ENCODE results near the gene LAPTM4A.

LAPTM4A gene

DNA sequence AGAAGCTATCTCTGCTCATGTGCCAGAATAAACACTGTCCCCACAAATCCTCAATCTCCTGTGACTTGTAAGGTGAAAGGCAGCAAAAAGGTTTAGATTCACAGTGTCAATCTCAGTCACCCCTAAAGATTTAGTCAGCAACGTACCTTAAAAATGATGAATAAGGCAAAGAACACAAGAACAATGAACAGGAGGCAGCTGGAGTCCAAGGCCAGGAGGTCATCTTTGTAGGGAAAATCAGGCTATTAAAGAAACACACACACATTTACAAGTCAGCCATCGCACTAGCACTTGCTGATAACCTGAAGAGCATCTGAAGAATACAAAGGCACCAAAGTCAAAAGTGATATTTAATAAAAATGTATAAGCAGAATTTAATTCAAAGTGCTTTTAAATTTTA lies 16.6 kb downstream of the LAPTM4A start:
- ATAC-seq (replicated peaks) (no peak), DNase-seq (no peak)
- no peaks in the 10 kb centered on the region for H3K27me3 Mint-ChIP-seq
- H3K36me3 Mint-ChIP-seq (ENCODE audit: insufficient read depth) = peaks cover 75% of the 10 kb centered on the region
- H3K27ac Mint-ChIP-seq = no peak overlapping the region
- H3K9me3 Mint-ChIP-seq = no peaks in the 10 kb centered on the region
- H3K4me3 Mint-ChIP-seq = no peak overlapping the region
- peaks cover 0 to 3% of the 10 kb centered on the region in 2 donors for H3K4me1 Mint-ChIP-seq (ENCODE audit: low read depth in 2 of 2)

DNA sequence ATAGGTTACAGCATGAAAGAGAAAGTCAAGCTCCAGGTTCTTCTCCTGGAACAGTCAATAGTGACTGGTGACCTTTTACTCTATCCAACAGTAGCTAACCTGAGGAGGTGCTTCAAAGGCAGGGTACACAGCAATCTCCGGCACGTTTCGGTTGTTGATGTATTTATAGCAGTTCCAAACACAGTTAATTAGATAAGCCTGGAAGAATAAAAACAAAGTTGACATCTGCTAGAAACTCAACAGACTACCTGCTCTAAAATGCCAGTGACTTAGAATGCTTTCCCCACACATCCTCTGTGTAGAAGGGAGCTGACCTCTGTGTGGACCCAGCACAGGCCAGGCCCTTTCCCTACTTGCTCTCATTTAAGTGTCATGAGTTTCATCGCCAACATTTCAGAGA lies 17.2 kb downstream of the LAPTM4A start:
- no peaks in the 10 kb centered on the region for H3K9me3 Mint-ChIP-seq
- peaks cover 70% of the 10 kb centered on the region for H3K36me3 Mint-ChIP-seq (ENCODE audit: insufficient read depth)
- peaks cover 0 to 3% of the 10 kb centered on the region in 2 donors for H3K4me1 Mint-ChIP-seq (ENCODE audit: low read depth in 2 of 2)
- no peak overlapping the region for H3K4me3 Mint-ChIP-seq
- H3K27ac Mint-ChIP-seq = no peak overlapping the region
- no peak for DNase-seq
- no peaks in the 10 kb centered on the region for H3K27me3 Mint-ChIP-seq
- ATAC-seq (replicated peaks) = no peak

DNA sequence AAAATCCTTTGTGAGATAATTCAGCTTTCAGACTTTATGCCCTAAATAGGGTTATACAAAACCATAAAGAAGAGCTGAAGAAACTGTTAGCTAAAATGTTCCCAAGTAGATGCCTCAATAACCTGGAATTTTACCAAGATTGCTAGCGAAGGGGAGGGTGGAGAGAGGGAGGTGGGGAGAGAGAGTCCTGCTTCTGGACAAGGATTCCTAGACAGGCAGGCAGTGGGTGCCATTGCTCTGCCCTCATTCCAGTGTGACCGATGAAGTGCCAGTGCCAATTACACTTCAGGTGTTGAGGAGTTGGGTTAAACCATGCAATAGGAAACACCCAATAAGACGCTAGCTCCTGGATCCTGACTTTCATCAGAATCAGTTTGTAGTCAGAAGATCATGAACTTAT lies 18.1 kb downstream of the LAPTM4A start:
- no peaks in the 10 kb centered on the region for H3K27me3 Mint-ChIP-seq
- H3K27ac Mint-ChIP-seq = no peak overlapping the region
- H3K9me3 Mint-ChIP-seq = no peaks in the 10 kb centered on the region
- ATAC-seq (replicated peaks) (no peak), DNase-seq (no peak)
- peaks cover 0 to 3% of the 10 kb centered on the region in 2 donors for H3K4me1 Mint-ChIP-seq (ENCODE audit: low read depth in 2 of 2)
- no peak overlapping the region for H3K4me3 Mint-ChIP-seq
- H3K36me3 Mint-ChIP-seq (ENCODE audit: insufficient read depth) = peaks cover 65% of the 10 kb centered on the region

GRCh38 chr2:20030224-20030623 lies 21.2 kb downstream of the LAPTM4A start:
- H3K27ac Mint-ChIP-seq = no peak overlapping the region
- DNase-seq = no peak
- H3K4me1 Mint-ChIP-seq (ENCODE audit: low read depth in 2 of 2) = no peaks in the 10 kb centered on the region
- H3K9me3 Mint-ChIP-seq = no peaks in the 10 kb centered on the region
- no peak overlapping the region for H3K4me3 Mint-ChIP-seq
- peaks cover 36% of the 10 kb centered on the region for H3K36me3 Mint-ChIP-seq (ENCODE audit: insufficient read depth)
- no peaks in the 10 kb centered on the region for H3K27me3 Mint-ChIP-seq
- ATAC-seq (replicated peaks) = no peak

DNA sequence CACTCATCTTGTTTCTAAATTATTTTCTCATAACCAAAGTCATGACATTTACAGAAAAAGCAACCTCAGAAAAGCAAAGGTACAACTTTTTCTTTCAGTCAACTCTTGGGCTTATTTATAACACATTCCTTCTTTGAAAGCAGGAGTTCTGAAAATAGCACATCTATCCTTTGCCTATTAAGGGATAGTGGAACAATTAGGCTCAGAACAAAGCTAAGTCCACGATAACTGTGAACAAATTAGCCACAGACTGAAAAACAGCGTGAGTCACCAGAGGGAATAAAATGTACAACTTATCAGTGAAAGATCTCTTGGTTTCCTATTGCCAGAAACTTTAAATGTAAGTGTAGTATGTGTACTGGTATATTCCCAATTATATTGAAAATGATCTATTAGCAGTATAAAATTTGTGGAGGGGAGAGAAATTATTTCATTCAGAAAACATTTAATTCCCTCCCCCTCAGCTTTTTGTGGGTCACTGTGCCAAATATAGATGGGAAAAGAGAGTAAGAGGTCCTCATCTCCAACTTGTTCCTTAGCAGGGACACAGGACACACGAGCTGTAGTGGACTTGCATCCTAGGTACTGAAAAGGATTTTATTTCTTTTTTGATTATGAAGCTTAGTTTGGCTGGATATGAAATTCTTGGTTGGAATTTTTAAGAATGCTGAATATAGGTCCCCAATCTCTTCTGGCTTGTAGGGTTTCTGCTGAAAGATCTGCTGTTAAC lies 23.6 kb downstream of the LAPTM4A start:
- Mint-ChIP-seq H3K36me3 (ENCODE audit: insufficient read depth) (peaks cover 23% of the 10 kb centered on the region), H3K4me3 (no peak overlapping the region), H3K27me3 (no peaks in the 10 kb centered on the region), H3K9me3 (no peaks in the 10 kb centered on the region), H3K27ac (no peak overlapping the region), H3K4me1 (ENCODE audit: low read depth in 2 of 2) (no peaks in the 10 kb centered on the region)
- ATAC-seq (replicated peaks) (no peak), DNase-seq (no peak)

DNA sequence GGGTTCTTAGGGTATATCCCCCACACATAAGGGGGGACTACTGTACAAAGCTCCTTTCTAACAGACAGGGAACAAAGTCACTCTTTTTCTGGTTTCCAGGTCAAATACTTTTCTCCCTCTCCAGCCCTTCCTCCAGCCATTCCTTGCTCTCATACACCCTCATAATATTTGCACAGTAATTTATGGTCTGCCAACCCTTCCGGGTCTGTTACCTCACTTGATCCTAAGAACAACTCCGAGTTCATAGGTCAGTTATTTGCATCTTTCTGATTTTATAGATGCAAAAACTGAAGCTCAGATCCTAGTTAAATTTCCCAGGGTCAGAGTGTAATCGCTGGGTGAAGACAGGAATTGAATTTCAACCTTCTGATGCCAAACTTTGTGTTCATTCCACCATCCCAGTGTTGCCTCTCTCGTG lies 24.2 kb downstream of the LAPTM4A start:
- Mint-ChIP-seq H3K27me3 (no peaks in the 10 kb centered on the region), H3K27ac (no peak overlapping the region), H3K4me1 (ENCODE audit: low read depth in 2 of 2) (no peaks in the 10 kb centered on the region), H3K9me3 (no peaks in the 10 kb centered on the region), H3K4me3 (no peak overlapping the region), H3K36me3 (ENCODE audit: insufficient read depth) (peaks cover 17% of the 10 kb centered on the region)
- DNase-seq (no peak), ATAC-seq (replicated peaks) (no peak)

DNA sequence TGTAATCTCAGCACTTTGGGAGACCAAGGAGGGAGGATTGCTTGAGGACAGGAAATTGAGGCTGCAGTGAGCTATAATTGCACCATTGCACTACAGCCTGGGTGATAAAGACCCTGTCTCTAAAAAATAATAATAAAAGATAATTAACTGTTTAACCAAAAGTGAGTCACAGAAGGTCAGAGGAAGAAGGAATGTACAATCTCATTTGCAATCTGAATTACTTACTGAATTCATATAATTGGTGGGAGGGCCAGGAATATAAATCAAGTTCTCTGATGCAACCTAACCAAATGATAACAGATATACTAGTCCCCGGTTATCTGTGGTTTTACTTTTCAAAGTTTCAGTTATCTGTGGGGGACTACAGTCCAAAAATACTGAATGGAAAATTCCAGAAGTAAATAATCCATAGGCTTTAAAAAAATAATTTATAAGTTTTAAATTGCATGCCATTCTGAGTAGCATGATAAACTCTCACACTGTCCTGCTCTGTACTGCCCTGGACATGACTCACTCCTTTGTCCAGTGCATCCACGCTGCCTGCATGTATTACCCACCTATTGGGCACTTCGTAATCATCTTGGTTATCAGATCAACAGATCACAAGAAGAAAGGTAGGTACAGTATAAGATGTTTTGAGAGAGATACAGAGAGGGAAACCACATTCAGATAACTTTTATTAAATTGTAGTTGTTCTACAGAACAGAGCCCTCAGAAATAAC lies 26.2 kb downstream of the LAPTM4A start:
- H3K36me3 Mint-ChIP-seq (ENCODE audit: insufficient read depth) = peaks cover 6% of the 10 kb centered on the region
- ATAC-seq (replicated peaks) (no peak), DNase-seq (no peak)
- no peaks in the 10 kb centered on the region for H3K4me1 Mint-ChIP-seq (ENCODE audit: low read depth in 2 of 2)
- H3K27me3 Mint-ChIP-seq = no peaks in the 10 kb centered on the region
- H3K4me3 Mint-ChIP-seq = no peak overlapping the region
- H3K9me3 Mint-ChIP-seq = no peaks in the 10 kb centered on the region
- H3K27ac Mint-ChIP-seq = no peak overlapping the region

DNA sequence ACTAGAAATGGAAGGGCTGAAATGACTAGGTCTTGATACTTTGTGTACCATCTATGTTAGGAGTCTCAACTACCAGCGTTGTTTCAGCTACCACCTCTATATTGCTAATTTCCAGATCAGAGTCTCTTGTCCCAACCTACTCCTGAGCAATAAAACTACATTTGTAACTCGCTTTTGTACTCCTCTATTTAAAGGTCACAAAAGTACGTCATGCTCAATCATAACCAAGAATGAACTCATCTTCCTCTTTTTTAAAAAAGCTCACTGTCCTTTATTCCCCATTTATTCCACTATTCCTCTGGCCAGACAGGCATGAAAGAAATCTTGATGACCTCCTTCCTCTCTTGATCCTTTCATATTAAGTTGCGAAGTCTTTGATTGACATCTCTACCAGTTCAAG lies 27.7 kb downstream of the LAPTM4A start:
- Mint-ChIP-seq H3K36me3 (ENCODE audit: insufficient read depth) (peaks cover 2% of the 10 kb centered on the region), H3K27ac (no peak overlapping the region), H3K27me3 (no peaks in the 10 kb centered on the region), H3K4me1 (ENCODE audit: low read depth in 2 of 2) (no peaks in the 10 kb centered on the region), H3K4me3 (no peak overlapping the region), H3K9me3 (no peaks in the 10 kb centered on the region)
- no peak for DNase-seq
- ATAC-seq (replicated peaks) = no peak

GRCh38 chr2:20021405-20022009 lies 29.9 kb downstream of the LAPTM4A start:
- no peaks in the 10 kb centered on the region for H3K36me3 Mint-ChIP-seq (ENCODE audit: insufficient read depth)
- no peak for DNase-seq
- no peaks in the 10 kb centered on the region for H3K4me1 Mint-ChIP-seq (ENCODE audit: low read depth in 2 of 2)
- H3K27ac Mint-ChIP-seq = no peak overlapping the region
- no peaks in the 10 kb centered on the region for H3K27me3 Mint-ChIP-seq
- H3K4me3 Mint-ChIP-seq = no peak overlapping the region
- no peak for ATAC-seq (replicated peaks)
- no peaks in the 10 kb centered on the region for H3K9me3 Mint-ChIP-seq

- no peaks in the 10 kb centered on the region for H3K4me1 Mint-ChIP-seq (ENCODE audit: low read depth in 2 of 2)
- H3K4me3 Mint-ChIP-seq = no peak overlapping the region
- no peaks in the 10 kb centered on the region for H3K9me3 Mint-ChIP-seq
- H3K36me3 Mint-ChIP-seq (ENCODE audit: insufficient read depth) = no peaks in the 10 kb centered on the region
- no peak for ATAC-seq (replicated peaks)
- H3K27me3 Mint-ChIP-seq = peaks cover 0 to 2% of the 10 kb centered on the region in 2 donors
- no peak for DNase-seq
- H3K27ac Mint-ChIP-seq = no peak overlapping the region
Observed at GRCh38 chr2:20019747-20020146, 31.7 kb downstream of the LAPTM4A start.

DNA sequence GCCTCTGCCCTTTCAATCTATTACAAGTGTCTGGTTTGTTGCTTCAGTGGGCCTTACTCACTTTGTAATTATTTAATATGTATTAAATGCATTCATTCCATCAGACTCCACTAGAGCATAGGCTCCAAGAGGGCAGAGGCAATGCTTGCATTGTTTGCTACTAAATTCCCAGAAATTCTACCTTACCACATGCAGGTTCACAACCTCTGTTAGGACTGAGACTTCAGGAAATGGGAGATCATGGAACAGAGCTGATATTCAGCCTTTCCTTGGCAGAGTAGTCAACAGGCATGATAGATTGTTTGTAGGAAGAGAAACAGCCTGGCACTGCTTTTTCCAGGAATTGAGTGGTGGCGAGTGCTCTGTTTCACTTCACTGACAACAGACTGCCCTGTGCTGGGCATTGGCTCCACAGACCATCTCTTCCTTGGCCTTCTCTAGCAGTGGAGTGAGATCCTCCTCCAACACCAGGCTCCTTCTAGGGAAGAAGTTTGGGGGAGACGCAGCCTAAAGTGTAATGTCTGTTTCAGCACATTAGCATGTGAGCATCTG lies 32.8 kb downstream of the LAPTM4A start:
- Mint-ChIP-seq H3K4me3 (no peak overlapping the region), H3K27ac (no peak overlapping the region), H3K9me3 (no peaks in the 10 kb centered on the region), H3K4me1 (ENCODE audit: low read depth in 2 of 2) (no peaks in the 10 kb centered on the region), H3K36me3 (ENCODE audit: insufficient read depth) (no peaks in the 10 kb centered on the region), H3K27me3 (peaks cover 4 to 9% of the 10 kb centered on the region in 2 donors)
- no peak for ATAC-seq (replicated peaks)
- DNase-seq = no peak

DNA sequence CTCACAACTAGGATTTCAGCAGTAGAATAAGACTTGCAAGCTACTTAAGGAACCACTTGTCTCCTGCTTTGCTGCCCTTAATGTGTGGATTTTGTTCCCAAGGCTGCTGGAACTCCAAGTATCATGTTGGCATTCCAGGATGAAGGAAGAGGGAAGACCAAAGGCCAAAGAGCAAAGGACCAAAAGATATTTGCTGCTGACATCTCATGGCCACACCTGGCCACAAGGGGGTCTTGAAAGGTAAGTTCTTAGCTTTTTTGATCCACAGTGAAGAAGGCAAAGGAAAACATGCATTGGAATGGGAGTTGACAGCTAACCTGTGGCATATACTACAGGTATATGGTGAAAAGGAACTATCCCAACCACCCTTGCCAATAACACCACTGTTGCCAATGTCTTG lies 35.1 kb downstream of the LAPTM4A start:
- DNase-seq (no peak), ATAC-seq (replicated peaks) (no peak)
- peaks cover 14 to 25% of the 10 kb centered on the region in 2 donors for H3K27me3 Mint-ChIP-seq
- no peaks in the 10 kb centered on the region for H3K36me3 Mint-ChIP-seq (ENCODE audit: insufficient read depth)
- no peaks in the 10 kb centered on the region for H3K9me3 Mint-ChIP-seq
- peaks cover 5 to 9% of the 10 kb centered on the region in 2 donors for H3K4me1 Mint-ChIP-seq (ENCODE audit: low read depth in 2 of 2)
- no peak overlapping the region for H3K27ac Mint-ChIP-seq
- no peak overlapping the region for H3K4me3 Mint-ChIP-seq

DNA sequence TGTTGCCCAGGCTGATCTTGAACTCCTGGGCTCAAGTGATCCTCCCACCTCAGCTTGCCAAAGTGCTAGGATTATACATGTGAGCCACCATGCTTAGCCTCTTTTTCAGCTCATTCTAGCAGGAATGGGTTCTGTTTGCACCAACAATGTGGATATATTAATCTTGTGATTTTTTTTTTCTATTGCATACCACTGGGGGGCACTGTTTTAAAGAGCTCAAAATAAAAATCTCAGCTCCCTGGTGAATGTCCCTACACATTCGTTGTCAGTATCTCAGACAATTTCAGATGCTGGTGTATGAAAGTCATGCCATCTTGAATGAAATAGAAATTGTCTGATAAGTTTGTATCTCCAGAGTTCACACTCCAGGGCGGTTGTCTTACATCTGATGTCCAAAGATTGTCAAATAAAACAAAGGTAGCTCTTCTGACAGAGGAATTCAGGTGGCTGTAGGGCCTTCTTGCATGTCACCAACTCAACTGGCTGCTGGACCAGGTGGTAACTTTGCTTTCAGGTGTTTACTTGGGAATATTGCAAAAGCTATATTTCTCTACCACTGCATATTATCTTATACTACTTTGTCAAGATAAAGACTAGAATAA lies 35.8 kb downstream of the LAPTM4A start:
- H3K27me3 Mint-ChIP-seq = peaks cover 21 to 32% of the 10 kb centered on the region in 2 donors
- H3K36me3 Mint-ChIP-seq (ENCODE audit: insufficient read depth) = no peaks in the 10 kb centered on the region
- H3K27ac Mint-ChIP-seq = peak overlapping the region in 1 of 2 donors; percentile 51
- peaks cover 5 to 9% of the 10 kb centered on the region in 2 donors for H3K4me1 Mint-ChIP-seq (ENCODE audit: low read depth in 2 of 2)
- no peak overlapping the region for H3K4me3 Mint-ChIP-seq
- DNase-seq (peak in 2 of 3 experiments; percentile 8 to 9), ATAC-seq (replicated peaks) (peak; percentile 62)
- no peaks in the 10 kb centered on the region for H3K9me3 Mint-ChIP-seq
